HG03280 (cell line): ENCODE data around the gene FAM50B.

Experiments used
- ATAC-seq: cut with Tn5 transposase; IDR thresholded peaks from one replicate; pipeline ENCODE4 v1.9.1; 2021; ENCODE audit warnings: mild to moderate bottlenecking, moderate library complexity; ENCODE audit not compliant: unreplicated experiment

Gene FAM50B

DNA sequence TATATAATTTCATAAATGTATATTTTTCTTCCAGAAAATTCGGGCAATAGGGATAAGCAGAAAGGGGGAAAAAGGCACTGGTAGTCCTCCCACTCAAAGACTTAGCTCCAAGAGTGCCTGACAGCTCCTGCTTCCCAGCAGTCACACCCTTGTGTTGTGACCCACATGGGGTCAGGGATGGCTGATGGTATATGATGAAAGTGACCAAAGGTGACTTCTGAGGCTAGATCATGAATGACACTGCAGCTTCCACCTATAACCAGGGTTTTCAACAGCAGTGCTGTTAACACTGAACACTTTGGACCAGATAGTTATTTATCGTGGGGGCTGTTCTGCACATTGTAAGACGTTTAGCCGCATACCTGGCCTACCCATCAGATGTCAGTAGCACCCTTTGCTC lies 22.3 kb downstream of the FAM50B start:
- no peak for ATAC-seq

DNA sequence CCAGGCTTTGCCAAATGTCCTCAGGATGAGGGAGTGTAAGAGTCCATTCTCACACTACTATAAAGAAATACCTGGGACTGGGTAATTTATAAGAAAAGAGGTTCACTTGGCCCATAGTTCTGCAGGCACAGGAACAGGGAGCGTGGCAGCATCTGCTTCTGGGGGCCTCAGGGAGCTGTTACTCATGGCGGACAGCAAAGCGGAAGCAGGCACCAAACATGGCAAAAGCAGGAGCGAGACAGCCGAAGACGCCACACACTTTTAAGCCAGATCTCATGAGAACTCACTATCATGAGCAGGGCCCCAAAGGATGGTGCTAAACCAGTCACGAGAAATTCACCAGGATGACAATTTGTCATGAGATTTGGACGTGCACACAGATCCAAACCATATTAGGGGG lies 22.8 kb downstream of the FAM50B start:
- ATAC-seq = no peak

DNA sequence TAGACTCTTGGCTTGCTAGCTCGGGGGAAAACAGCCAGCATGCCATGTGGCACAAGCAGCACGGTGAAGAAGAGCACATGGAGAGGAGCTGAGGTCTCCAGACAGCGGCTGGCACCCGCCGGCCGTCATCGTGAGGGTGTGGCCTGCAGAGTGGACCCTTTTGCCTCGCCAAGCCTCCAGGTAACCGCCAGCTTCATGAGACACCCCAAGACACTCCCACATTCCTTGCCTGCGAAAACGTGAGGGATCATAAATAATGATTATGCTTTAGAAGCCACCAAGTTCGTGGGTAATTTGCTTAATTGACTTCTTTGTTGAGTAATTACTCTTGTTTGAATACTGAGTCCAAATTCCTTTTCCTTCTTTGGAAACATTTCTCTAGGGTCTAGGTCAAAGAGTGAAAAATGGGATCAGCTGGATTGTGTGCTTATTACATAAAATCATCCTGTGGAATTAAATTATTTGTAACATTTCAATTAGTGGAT lies 23.2 kb downstream of the FAM50B start:
- no peak for ATAC-seq

DNA sequence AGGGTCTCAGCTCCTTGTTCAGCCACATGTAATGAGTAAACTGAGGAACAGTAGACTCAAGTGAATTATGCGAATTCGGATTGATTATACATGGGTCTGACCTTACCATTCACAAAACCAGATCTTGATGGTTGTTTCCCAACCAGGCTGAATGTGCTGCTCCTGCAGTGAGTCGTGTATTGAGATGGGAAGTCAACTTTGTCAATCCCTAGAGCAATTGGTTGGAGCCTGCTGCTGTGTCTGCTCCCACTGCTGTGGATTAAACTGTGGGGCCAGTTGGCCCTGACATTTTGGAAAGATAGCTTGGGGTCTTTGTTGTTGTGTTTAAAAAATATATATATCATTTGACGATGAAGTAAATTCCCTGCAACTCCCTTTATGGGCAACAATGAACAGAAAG lies 23.9 kb downstream of the FAM50B start:
- no peak for ATAC-seq

DNA sequence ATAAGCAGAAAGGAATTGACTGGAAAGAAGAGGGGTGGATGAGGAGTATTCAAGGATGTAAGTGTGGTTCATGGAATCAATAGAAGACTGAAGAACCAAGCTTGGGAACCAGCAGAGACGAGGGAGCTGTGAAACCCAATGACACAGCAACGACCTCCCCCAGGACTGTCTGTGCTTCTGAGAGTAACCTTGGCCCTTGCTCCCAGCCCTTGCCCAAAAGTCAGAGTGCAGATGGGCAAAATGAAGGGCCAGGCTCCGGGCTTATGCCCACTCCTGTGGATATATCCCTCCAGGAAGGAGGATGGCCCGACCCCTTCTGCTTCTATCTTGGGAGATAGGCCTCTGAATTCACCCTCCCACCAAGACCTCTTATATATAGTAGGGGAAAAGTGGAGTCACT lies 24.9 kb downstream of the FAM50B start:
- ATAC-seq = no peak

DNA sequence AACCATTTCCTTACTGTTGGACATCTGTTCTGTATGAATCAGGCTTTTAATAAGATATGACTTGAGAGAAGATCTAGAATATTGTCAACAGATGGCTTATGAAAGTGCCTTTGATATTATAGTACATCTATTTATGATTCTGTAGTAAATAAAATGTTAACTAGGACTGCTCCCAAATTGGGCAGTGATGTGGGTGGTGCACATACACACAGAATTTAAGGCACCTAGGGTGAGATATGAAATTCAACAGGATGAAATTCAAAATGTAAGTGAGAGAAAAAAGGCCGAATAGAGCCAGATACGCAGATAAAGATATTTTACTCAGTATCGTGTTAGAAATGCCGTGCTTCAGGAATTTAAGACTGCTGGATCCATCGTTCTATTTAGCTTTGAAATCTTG lies 26.3 kb downstream of the FAM50B start:
- ATAC-seq = no peak

DNA sequence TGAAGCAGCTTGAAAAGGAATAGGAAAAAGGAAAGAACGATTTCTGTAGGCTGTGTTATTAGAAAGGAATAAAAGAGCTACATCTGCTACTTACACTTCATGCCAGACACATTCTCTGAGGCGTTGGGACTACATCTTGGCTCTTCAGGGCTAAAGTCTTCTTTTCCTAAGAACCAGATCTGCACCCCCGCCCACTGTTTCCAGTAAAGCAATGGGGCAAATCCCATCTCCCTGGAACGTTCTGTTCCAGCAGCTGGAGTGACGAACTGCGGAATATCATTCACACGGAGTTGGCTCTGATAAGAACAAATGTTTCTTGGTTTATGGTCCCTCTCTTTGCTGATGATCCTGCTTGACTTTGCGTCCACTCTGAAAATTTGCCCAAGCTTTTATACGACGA lies 26.9 kb downstream of the FAM50B start:
- no peak for ATAC-seq

DNA sequence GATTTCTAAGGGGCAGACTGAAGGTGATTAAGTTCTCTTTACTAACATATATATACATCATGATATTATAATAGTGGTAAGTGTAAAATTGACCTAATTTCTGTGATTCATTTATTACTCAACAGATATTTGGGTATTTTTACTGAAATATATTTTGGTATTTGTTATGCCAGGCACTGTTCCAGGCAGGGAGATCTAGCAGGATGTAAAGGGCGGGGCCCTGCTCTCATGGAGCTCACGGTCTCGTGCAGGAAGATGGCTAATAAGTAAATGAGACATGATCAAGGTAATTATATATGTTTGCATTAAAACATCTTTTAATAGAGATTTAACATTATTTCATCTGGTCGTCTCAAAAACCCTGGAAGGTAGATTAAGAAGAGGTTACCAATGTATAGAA lies 27.7 kb downstream of the FAM50B start:
- no peak for ATAC-seq

DNA sequence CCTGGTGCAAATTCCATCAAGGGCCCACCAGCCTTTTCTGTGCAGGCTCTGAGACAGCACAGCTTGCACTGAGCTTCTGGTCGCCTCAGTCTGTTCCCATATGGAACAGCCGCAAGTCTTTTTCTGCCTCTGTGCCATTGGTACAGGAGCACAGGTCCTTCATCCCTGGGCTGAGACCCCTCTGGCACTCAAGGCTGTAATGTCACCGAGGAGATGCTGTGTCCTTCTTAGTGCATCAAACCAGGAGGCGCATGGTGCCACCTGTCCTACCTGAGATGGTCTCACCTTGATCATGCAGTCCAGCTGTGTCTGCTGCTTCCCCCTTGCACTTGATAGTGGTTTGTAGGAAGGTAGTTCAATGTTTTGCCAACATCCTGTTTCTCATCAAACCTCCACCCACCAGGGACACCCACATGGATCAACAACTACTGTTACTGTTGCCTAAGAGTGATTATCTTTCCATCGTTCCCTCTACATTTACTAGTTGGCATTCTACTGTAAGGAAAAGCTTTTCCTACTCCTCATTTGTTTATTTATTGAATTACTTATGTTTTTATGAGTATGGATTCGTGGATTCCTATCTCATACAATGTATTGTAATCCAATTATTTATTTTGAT lies 29.0 kb downstream of the FAM50B start:
- no peak for ATAC-seq

DNA sequence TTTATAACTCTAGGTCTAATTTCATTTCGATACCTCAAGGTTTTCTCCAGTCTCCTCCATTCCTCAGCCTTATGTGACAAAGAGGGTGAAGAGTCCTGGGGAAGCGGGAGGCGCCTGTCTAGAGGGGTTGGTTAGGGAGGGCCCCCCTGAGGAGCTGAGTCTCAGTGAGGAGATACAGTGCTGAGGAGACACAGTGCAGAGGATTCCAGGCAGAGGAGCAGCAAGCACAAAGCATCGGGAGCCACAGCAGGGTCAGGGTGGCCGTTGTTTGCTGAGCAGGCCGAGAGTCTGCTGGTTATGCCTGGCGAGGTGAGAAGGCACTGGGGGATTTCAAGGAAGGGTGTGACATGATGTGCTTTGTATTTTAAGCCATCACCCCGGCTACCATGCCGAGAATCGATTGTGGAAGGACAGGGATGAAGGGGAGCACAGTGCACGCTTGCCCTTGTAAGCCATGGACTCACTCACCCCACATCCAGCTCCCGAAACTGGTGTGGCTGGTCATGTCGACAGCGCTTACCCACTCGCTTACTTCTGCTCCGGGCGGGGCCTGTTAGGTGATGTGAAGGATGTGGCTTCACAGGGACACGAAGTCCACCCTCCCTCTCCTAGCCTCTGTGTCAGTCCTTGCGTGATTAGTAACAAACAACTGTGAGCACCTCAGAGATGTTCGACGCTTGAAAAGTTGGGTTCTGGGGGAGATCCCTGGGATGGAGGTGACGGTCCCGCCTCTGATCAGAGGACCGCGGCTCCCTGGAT lies 30.2 kb downstream of the FAM50B start:
- ATAC-seq = no peak

DNA sequence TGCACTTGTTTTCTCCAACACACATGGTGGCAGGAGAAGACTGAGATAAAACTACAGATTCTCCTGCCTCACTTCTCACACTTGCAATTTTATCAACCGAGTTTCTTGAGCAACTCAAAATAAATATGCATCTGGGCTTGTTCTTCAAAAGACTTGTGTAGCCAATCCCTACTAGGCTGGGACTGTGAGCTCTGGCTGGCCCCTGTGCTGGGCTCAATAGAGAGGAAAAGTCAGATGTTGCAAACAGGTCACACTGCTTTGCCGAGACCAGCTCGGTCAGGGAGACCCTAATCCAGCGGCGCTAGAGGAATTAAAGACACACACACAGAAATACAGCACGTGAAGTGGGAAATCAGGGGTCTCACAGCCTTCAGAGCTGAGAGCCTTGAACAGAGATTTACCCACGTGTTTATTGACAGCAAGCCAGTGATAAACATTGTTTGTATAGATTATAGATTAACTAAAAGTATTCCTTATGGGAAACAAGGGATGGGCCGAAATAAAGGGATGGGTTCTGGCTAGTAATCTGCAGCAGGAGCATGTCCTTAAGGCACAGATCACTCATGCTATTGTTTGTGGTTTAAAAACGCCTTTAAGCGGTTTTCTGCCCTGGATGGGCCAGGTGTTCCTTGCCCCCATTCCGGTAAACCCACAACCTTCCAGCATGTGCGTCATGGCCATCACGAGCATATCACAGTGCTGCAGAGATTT lies 32.7 kb downstream of the FAM50B start:
- no peak for ATAC-seq

DNA sequence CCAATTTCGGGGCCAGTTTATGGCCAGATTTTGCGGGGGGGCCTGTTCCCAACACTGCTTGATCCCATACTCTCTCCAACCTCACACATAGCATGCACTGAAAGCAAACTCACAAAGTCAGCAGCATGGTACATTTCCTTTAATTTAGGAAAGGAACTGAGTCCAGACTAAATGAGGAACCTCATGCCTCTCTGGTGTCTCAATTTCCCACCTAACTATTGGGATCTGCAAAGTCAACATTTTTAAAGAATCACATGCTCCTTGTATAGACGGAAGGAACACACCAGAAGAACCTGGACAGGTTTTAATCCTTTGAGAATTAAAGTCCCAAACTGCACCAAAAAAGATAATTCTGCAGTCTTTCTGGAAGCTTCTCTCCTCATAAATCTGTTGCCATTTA lies 33.3 kb downstream of the FAM50B start:
- ATAC-seq = no peak

DNA sequence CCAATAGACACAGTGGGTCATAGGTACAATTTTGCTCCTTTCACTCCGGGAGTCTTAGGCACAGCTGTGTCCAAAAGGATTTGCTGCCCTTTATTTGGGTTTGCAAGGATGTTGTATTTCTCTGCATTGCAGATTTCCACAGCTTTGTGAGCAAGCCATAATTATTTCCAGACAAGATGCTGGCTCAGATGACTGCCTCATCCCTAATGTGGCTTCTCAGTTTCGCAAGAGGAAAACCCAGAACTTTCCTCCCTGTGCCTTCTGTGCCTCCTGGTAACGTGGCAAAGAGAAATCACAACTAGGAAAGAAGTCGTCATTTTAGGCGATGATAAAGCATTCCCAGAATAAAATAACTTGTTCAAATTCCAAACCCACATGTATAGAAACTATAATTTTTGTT lies 33.7 kb downstream of the FAM50B start:
- no peak for ATAC-seq

DNA sequence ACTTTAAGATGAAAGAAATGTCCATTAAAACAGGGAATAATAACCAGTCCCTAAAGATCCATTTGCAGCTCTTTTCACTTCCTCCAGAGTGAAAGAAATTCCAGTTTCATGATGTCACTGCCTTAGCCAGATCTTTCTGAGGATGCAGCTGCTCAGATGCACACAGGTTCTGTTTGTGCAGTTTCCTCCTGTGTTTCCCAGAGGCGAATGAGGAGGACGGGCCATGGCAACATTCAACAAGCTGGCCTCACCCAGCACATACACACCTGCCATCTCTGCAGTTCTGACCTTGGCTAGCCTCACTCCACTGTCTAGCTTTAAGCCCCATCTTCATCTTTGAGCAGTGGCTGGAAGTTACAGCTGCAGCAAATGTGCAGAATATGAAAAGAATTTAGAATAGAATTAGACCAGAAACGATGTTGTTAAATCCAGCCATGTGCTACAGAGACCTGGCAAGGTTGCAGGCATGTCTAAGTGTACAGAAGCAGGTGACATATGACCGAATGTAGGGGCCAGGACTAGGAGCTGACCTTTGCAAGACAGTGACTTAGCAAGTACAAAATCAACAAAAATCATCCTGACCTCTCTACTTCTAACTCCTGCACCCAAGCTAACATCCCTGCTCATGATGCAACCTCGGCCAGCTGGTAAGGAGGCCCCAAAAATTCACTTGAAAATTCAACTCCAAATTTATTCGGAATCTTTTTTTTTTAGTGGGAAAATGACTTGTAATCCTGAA lies 35.0 kb downstream of the FAM50B start:
- no peak for ATAC-seq

DNA sequence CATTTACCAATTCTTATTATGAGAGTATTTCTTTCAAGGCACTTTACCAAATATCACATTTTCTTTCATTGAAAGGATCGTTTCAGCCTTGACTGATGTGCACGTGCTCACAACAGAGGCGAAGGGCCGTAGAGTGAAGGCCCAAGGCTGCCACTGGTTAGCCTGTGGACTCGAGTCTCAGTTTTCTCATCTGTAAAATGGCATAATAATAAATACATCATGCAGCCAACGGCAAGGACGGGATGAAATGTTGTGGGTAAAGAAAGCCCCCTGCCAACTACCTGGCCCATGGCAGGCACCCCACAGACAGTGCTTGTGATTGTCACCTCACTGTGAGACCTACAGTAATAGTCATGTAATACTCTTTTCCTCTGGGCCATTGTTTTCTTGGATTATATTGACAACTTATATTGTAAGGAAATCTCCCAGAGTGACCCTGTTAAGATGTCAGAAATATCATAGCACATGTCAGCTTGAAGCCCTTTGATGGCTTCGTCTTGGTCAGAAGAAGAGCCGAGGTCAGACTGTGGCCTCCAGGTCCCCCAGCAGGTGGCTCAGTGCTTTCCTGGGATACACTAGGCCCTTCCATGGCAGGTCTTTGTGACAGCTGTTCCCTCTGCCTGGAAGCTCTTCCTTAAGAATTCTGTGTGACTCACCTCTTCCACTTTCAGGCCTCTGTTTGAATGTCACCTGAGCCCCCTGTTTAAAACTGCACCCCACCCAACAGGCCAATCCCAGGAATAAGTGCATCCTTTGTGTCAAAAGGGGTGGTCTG lies 36.3 kb downstream of the FAM50B start:
- no peak for ATAC-seq

DNA sequence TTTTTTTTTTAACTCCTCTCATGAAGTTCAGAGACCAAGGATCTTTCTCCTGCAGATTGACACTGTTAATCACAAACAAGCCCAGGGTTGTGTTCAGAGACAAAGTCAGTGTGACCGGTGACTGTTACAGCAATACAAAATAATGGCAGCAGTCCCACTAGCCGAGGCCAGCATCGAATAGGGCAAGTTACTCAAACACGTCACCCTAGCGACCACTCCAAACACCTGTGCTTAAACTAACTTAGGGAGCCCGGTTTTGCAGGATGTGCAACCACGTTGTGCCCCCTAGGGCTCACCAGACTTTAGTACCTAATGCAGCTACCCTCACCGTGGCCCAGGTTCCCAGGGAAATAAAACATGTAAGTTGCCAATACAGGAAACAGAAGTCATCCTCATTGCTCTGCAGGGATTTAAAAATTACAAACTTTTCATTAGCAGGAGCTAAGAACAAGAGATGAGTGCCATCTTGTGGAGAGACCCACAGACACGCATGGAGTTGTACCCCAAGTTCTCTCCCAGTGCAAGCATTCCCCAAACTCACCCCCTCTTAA lies 38.1 kb downstream of the FAM50B start:
- ATAC-seq = no peak

DNA sequence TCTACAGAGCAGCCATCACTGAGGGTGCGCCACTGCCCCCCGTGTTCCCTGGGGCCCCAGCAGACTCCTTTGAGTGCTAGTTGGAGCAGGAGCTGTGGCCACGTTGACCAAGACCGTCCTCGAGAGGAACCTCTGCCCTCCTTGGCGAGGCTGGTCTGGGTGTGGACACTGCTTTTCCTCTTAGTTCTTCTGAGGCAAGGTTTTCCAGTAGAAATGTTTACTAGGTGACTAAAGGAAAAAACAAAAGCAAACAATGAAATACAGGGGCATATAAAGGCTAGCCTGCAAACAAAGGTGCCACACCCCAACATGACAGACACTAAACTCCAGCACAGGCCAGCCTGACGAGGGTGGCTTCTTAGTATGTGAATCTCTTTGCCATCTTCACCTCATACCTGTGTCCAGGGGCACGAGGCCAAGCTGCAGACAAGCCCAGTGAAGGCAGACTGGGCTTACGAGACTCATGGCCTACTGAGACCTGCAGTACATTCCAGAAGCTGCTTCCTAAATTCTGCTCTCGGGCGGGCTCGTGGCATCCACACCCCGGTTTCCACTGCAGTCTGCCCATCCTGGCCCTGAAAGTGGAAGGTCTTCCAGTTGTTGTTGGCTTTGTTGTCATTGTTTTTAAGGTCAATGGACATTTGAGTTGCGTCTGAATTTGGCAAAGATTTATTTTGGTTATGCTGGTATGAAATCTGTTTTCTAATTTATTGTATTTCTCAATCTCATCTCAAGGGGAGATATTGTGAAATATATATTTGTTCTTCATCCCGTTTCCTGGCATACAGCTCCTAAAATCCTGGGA lies 39.2 kb downstream of the FAM50B start:
- no peak for ATAC-seq

DNA sequence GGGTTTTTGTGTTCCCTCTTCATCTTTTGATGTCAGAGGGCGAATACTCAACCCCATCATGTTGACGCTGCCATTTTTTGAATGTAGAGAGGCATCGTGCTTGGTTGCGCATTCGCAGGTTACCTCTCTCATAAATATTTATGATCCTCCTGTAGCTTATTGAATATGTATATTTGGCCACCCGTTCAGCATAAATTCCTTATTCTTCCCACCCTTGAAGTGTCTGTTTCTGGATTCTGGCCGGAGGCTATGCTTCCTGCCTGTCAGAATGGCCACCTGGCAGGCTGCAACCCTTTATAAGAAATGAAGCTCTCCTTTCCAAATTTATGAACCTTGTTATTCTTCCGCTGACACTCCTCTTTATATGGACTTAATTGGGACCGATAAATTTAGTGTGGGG lies 40.9 kb downstream of the FAM50B start:
- no peak for ATAC-seq

DNA sequence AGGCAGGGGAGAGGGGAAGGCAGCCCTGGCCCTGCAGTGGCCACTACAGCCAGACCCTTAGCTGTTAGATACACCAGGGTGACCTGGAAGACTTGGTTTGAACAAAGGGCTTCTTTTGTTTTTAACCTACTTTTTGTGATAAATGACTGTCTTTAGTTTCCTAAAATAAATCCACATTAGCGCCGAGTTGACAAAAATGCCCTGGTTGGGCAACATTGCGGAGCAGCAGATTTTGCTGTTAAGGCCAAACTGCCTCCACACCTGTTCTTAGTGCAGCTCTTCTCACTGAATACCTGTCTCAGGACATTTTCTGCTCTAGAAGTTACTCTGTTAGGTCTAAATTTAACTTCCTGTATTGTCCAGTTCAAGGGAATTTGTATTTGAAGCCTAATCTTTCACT lies 42.7 kb downstream of the FAM50B start:
- no peak for ATAC-seq

DNA sequence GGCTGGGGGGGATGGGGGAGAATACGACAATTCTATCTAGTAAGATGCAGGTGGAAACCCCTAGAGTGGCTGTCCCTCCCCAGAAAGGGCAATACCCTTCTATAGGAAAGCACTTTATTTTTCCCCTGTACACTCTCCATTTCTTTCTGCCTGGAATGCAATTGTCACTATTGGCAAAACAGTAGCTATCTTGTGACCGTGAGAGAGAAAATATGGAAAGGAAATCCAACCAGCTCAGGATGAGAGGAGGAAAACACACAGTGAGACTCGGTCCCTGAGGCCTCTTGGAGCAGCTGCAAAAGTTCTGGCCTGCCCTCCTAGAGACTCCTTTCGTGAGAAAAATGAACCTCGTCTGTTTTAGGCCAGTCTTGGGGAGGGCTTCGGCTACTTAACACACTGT lies 43.4 kb downstream of the FAM50B start:
- ATAC-seq = no peak
